Raji (cell line): ENCODE results near the gene MSTN.

ENCODE experiments used
- POLR2A ChIP-seq: IDR thresholded peaks from 2 replicates; pipeline ENCODE4 v1.6.1; 2011; ENCODE audit warnings: low read depth, low read length, control low read depth; ENCODE audit not compliant: insufficient read depth

Gene MSTN

DNA sequence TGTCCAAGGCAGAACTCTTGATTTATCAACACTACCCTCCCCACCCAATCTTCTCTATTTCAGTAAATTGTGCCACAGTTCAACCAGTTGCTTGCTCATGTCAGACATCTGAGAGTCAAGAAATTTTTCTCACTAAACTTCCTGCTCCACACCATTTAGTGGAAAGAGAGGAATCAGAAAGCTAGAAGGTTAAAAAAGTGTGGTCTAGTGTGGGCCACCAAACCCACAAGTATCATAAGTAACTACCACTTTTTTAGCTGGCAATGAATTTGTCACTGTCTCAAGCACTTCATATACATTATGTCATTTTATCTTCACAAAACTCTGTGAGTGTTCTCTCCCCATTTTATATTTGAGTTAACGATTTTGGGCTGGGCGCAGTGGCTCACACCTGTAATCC lies 16.6 kb upstream of the MSTN start:
- no peak for TF ChIP-seq POLR2A

DNA sequence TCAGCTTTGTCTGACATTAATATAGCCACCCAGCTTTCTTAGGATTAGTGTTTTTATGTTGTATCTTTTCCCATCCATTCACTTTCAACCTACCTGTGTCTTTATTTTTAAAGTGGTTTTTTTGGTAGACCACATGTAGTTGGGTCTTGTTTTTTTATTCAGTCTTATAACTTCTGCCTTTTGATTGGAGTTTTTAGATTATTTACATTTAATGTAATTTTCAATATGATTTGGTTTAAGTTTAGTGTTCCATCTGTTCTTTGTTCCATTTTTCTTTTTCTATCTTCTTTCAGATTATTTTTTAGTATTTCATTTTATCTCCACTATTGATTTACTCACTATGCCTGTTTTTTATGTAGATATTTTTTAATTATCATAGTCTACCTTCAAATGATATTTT lies 13.1 kb upstream of the MSTN start:
- TF ChIP-seq POLR2A, result no peak

DNA sequence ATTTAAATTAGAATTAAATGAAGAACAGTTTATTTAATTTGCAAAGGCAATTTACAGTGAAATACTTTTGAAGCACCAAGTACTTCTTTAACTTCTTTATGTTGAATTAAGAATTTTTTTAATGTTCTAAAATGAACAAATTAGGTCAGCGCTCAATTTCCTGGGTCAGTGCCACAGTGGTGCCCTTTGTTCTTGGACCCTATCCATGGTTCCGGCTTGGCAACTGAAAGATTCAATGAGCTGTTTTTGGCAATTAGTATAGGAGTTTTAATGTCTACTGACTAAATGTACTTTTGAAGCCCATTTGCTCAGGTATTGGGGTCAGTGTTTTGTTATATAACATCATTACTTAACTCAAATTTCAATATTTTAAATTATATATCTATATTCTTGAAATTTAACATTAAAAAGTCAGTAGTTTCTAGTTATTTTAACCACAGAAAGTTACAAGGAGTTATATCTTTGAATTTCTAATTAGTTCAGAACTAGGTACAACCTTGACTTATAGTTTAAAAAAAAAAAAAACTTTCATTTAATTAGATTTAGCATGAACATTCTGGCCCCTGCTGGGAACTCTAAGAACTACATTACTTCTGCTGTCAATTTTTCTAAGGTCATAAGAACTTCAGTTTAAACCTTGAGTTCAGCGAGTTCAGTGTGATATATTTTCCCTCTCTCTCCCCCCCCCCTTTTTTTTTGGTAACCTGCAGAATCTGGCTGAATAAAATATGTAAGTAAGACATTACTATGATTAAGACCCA lies 7.6 kb upstream of the MSTN start:
- TF ChIP-seq POLR2A, result no peak

DNA sequence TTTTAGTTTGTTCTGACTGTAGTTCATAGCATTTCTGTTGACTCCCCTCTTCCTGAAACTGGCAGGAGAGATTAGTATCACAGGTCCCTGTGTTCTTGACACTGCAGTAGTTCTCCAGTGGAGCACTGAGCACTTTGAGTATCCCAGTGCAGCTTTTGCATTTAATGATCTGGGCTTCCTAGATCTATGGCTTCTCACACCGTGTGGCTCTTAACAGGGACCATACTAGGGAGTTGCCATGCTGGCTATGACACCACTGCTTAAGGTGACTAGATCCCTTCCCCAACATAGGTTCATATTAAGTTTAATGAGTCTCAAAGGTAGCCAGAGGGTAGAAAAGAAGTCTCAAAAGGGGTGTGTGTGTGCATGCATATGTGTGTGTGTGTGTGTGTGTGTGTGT lies 6.2 kb upstream of the MSTN start:
- no peak for TF ChIP-seq POLR2A

DNA sequence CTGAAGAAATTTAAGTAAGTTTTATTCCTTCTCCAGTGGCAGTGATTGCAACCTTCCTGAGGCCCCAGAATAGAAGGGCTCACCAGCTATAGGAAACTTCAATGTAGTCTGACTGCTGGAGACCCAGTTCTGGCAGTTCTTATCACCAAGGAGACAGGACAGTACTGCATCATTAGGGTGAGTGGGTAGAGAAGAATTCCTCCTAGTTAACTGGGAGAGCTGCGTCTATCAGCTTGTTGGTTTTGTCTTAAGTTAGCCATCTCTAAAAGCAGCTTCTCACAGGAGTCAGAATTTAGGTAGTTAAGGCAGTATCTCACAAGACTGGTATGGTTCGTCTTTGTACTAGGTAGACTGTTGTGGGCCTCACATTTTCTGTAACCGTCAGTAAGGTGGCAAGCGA lies 3.3 kb upstream of the MSTN start:
- no peak for TF ChIP-seq POLR2A

DNA sequence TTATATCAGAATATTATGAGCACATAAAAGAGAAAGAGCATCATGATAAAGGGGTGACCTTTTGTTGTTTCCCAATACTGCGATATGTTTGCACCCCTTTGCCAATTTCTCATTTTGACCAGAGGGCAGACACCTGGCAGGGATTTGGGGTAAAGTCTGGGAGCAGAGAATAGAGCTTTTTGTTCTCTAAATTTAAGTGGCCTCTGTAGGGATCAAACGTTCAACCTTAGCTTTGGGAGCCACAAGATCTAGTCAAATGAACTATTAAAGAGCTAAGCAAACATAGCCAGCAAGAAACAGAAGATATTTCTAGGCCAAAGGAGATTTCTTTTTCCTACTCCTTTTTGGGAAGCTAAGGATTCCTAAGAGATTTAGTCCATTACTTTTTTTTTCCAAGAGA lies 1.1 kb upstream of the MSTN start:
- TF ChIP-seq POLR2A, result no peak

DNA sequence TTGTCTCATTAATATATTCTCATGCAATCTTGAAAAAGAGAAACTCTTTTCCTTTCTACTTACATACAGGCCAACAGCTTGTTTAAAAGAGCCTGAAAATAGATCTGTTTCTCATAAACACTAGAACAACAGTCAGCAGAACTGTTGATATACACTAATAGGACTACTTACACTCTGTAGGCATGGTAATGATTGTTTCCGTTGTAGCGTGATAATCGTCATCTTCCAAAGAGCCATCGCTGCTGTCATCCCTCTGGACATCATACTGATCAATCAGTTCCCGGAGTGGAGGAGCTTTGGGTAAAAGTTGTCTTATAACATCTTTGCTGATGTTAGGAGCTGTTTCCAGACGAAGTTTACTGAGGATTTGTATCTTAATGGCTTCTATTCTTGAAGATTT lies 476 bp downstream of the MSTN start:
- TF ChIP-seq POLR2A, result no peak

DNA sequence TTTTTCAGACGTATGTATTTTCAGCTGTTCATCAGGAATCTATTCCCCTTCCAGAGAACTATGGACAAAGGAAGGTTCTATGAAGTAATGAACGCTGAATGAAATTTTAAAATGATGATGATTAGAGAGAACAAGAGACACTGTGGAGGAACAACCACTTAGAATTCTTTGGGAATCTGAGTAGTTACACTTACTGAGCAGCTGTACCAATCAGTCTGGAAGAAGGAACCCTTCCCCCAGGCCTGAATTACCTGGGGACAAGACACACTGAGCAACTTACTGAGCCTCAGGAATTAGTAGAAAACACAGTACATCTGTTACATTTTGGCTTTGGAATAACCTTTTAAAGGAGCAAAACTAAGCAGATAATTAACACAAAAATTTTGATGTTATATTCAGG lies 1.9 kb downstream of the MSTN start:
- TF ChIP-seq POLR2A, result no peak

DNA sequence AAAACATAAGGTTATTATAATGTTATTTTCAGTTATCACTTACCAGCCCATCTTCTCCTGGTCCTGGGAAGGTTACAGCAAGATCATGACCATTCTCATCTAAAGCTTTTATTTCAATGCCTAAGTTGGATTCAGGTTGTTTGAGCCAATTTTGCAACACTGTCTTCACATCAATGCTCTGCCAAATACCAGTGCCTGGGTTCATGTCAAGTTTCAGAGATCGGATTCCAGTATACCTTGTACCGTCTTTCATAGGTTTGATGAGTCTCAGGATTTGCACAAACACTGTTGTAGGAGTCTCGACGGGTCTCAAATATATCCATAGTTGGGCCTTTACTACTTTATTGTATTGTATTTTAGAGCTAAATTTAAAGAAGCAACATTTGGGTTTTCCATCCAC lies 2.5 kb downstream of the MSTN start:
- no peak for TF ChIP-seq POLR2A

DNA sequence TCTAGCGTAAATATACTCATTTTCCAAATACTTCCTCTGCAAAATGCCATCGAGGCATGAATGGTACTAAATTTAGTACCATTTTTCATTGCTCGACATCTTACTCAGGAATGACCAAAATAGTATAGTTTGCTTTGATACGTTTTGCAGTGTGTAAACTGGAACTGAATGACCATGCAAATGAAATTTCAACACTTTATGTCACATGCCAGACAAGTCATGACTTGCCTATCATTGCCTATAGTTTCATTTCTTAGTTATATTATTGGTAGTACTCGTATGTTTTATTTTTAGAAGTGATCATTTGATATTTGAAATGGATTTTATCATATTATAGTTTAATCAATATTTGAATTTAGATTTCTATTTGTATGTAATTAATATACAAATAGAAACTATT lies 9.1 kb downstream of the MSTN start:
- TF ChIP-seq POLR2A, result no peak

DNA sequence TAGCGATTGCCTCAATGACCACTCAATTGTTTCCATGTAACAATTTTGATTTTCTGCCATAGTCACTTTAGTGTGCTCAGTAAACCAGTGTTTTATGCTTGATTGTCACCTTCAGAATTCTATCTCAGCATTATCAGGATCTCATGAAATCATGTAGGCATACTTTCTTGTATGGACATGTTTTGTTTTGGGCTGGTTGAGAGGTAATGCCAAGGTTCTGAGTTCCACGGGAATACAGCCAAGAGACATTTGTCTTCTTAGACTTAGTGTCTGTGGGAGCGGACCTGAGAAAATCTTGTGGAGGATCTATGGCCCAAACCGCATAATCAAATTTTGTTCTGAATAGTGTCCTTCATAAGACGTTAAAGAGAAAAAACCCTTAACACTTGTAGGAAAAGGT lies 10.2 kb downstream of the MSTN start:
- TF ChIP-seq POLR2A, result no peak

DNA sequence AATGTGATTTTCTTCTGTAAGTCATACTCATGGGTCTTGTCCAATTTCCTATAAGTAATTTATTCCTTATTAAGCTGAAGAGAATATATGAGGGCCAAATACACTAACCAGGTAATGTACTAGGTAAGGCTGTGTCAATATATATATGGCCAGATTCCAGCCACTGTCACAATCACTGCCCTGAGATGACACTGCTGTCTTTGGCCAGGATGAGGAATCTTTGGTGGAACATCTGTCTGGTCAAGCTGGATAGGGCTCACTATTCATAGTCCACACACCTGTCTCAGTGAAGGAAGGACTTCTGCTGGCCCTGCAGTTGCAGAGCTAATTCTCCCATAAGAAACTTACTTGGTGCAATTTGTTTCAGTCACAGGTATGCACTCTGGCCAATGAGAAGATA lies 11.3 kb downstream of the MSTN start:
- no peak for TF ChIP-seq POLR2A

DNA sequence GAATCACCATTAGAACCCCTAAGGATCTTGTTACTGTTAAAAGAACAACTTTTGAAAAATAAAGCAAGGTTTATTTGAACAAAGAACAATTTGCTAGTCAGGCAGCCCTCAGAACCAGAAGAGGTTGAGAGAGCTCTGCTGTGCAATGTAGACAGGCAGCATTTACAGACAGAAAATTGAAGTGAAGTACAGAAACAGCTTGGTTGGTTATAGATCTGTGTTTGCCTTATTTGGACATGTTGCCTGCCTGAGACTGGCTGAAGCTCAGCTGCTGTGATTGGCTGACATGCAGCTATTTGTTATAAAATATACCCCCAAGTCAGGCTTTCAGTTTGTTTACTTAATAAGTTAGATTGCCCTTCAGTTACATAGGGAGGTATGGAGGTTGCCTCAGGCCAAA lies 12.5 kb downstream of the MSTN start:
- no peak for TF ChIP-seq POLR2A

DNA sequence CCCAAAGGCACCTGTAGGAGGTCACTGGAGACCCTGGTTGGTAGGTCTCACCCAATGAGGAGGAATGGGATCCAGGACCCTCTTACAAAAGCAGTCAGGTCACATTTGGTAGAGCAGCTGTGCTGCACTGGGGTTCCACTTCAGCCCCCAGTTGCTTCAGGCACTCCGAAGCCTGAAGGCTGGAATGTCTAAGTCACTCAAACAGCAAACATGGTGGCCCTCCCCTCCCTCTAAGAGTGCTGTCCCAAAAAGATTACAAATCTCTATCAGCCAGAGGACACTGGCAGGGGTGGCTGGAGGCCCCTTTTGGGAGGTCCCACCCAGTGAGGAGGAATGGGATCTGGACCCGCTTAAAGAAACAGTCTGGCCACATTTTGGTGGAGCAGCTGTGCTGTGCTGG lies 17.7 kb downstream of the MSTN start:
- no peak for TF ChIP-seq POLR2A

DNA sequence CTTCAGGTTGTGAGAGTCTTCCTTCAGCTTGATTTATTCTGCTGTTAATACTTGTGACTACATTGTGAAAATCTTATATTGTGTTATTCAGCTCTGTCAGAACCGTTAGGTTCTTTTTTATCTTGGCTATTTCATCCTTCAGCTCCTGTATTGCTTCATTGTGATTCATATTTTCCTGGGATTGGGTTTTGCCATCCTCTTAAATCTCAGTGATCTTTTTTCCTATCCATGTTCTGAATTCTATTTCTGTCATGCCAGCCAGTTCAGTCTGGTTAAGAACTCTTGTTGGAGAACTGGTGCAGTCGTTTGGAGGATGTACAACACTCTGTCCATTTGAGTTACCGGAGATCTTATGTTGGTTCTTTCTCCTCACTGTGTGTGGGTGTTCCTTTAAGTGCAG lies 19.1 kb downstream of the MSTN start:
- no peak for TF ChIP-seq POLR2A

DNA sequence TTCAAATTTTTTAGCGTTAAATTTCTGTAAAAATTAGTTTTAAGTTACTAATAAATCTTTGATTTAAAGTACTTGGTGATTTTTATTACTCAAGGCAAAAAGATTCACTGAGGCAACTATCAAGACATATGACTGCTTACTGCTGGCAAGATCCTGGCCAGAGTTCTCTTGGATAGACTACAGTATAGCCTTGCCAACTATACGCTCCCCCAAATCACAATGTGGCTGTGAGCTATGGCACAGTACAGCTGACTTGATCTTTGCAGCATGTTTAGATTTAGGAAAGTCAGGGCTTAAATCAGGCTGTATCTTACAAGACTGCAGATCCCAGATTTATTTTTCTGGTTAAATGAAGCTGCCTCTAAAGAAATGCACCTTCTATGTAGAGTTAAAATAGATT lies 26.5 kb downstream of the MSTN start:
- TF ChIP-seq POLR2A, result no peak

DNA sequence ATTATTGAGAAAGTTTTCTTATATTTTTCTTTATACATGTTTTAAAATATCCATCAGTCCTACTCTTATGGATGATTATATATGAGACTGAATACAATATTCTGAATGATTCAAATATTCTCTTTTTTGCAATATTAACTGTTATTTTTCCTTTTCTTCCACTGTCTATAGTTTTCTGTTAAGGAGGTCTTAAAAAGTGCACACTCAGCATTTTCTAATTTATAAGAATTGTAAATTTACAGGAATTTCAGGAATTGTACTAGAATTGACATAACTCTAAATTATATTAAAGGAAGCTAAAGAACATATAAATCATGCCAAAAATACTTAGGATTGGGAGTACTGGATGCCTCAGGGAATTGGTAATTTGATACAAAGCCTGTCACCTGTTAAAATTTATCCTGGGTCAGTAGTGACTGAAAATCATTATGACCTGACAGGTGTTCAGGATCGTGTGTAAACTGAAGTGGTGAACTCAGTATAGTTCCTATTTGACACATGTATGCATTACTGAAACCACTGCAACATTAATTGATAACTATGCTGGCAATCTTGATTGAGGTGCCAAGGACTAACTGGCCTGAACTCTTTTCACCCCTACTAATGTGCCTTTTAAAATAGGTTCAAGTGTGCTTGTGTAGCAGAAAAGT lies 30.4 kb downstream of the MSTN start:
- TF ChIP-seq POLR2A, result no peak
